ENCODE data around the gene SDK1. TPM values are rescaled to one million over a fixed set of nuclear protein-coding genes. Genes with fewer than 3 reads are reported as not detected.
A peak's percentile ranks its signal among the peaks of the same experiment; 100 is the strongest.
"Not testable (repeated sequence)": the region's sequence is repeated elsewhere in the genome, so short reads cannot be mapped to it uniquely, and the experiment has no call there.

Gene SDK1
- total RNA-seq, 1 donor from 2014 or later, result 0.53 TPM

DNA sequence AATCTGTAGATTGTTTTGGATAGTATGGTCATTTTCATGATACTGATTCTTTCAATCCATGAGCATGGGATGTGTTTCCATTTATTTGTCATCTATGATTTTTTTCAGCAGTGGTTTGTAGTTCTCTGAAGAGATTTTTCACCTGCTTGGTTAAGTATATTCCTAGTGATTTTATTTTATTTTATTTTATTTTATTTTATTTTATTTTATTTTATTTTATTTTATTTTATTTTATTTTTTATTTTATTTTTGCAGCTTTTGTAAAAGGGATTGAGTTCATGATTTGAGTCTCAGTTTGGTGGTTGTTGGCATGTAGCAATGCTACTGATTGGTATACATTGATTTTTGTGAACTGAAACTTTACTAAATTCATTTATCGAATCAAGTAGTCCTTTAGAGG is 404.2 kb downstream of the SDK1 start:
- DNase-seq (ENCODE audit: low spot score), result no peak
- ATAC-seq, result no peak

- DNase-seq (ENCODE audit: low spot score); ATAC-seq: not testable (repeated sequence)
Observed at GRCh38 chr7:3706091-3706490, 405.0 kb downstream of the SDK1 start.

DNA sequence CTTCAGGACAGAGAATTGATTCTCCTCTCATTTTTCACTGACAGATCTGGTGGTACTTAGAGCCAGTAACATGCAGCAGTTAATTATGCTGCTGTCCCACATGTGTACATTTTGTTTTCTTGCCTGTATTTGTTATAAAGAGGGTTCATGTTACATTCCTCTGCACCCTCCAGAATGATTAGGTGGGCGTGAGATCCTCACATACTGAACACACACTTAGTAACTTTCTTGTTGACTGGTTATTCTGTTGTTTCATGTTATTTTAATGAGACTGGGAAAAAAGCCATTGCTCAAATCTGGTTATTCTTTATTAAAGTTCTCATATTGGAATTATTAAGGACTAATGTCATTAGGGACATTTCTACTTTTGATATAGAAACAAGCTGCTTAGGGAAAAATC is 409.1 kb downstream of the SDK1 start:
- no peak for DNase-seq (ENCODE audit: low spot score)
- ATAC-seq, result no peak

GRCh38 chr7:3710531-3710930 is 409.5 kb downstream of the SDK1 start:
- DNase-seq (ENCODE audit: low spot score) (no peak), ATAC-seq (no peak)

DNA sequence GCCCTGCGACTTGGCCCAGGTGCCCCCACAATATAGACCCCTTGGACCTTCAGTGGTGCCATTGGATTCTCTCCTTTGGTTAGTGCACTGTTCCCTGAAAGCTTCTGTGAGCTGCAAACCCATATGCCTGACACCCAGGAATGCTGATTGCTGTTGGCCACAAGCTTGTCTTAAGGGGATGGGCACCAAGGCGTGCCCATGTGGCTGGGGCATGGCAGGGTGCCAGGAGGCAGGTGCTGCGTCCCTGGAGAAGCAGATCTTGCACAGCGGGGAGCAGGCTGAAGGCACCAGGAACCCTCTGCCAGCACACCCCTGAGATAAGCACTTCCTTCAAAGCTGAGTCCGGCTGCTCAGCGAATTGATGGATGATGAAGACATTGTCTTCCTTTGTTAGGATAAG is 411.8 kb downstream of the SDK1 start:
- ATAC-seq, result no peak

DNA sequence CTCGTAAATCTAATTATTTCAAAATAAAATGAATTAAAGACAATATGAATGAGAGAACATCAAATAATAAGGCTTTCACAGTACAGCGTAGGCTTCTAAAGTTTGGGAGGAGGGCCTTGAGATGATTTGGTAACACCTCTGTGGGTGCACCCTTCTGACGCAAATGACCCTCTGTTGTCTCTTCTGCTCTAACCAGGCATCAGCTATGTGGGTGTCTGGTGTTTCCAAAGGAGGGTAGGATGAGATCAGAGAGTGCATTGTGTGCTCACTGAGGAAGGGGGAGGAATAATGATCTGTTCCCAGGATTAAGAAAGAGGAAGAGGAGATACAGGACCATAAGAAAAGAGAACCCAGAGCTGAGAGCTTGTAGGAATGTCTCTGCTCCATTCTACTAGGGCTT is 420.4 kb downstream of the SDK1 start:
- DNase-seq (ENCODE audit: low spot score) (no peak), ATAC-seq (no peak)

More for the DNA sequence above, 411.8 kb downstream of the SDK1 start:
- DNase-seq (ENCODE audit: low spot score), result no peak

GRCh38 chr7:3722396-3722922 is 421.4 kb downstream of the SDK1 start:
- DNase-seq (ENCODE audit: low spot score) (no peak), ATAC-seq (no peak)

- DNase-seq (ENCODE audit: low spot score), result no peak
- peak; percentile 32 for ATAC-seq
Observed at GRCh38 chr7:3725155-3726059, 424.4 kb downstream of the SDK1 start.

DNA sequence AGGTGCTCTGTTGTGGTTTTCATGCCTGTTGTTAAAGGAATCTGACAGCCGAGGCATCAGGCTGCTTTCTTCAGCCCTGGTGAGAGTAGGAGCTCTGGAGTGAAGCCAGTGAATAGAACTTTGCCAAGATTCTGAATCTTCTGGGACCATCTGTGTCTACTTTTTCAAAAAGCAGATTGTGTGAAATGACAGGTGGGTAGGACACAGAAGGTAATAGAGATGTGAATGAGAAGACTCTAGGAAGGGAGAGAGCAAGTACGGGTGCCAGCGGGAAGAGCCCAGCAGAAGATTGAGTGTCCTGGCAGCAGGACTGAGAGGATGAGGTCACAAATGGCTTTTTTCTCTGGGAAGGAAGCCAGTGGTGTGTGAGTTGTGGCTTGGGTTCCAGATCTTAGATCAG is 429.2 kb downstream of the SDK1 start:
- ATAC-seq (no peak), DNase-seq (ENCODE audit: low spot score) (no peak)

- DNase-seq (ENCODE audit: low spot score) (no peak), ATAC-seq (no peak)
Observed at GRCh38 chr7:3732395-3733005, 431.4 kb downstream of the SDK1 start.

DNA sequence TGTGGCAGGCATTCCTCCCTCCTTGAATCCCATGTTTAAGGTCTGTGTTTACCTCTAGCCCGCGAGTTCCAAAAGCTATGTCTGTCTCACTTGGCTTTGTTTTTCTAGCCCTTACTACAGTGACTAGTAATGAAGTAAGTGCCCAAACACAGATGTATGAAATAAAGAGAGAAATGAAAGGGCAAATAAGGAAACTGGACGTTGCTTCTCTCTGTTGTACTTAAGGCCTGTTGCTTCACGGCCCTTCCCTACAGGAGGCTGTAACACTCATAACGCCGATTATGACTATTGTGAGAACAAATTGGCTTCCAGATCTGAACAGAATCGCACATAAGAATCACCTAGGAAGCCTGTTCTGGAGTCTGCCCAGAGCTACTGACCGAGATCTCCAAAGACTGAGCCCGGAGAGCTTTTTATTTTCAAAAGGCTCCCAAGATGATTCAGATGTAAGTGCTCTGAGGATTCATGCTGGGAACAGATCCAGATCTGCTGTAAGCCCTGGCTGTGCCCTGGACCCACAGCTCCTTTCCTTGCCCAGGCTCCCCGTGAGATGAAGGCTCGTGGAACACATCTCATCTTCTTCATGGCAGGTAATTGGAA is 432.6 kb downstream of the SDK1 start:
- DNase-seq (ENCODE audit: low spot score), result no peak

GRCh38 chr7:3738964-3739363 is 437.9 kb downstream of the SDK1 start:
- DNase-seq (ENCODE audit: low spot score) (no peak), ATAC-seq (no peak)

More for the DNA sequence above, 432.6 kb downstream of the SDK1 start:
- ATAC-seq, result no peak

DNA sequence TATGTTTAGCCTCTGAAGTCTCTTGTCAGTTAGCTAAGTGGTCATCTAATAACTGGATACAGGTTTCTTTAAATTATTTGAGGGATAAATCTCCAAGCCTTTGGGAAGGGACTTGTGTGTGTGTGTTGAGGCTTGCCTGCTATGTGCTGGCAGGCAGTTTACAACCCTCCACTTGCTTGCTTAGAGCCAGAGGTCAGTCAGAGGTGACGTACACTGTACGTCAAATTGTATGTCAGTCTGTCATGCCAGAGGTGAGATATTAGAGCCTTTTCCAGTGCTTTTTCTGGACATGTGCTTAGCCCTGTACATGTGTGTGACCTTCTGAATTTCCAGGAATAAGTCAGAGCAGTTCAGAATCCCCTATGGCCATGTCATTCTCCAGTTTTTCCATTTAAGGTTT is 438.9 kb downstream of the SDK1 start:
- DNase-seq (ENCODE audit: low spot score) (no peak), ATAC-seq (no peak)

DNA sequence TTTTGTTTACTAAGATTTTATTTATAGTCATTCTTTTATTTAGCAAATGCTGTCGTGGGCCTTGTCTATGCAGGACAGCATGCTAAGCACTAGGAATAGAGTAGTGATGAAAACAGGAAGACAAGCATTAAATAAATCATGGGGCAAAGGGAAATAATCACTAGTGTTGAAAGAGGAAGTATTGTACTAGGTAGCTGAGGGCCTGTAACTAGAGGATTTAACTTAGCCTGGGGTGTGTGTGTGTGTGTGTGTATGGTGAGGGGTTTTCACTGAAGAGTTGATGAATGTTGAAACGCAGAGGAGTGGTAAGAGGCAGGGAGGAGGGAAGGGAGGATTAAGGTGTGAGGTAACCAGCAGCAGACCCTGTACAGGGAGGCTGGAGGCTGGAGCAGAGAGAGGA is 446.4 kb downstream of the SDK1 start:
- DNase-seq (ENCODE audit: low spot score), result no peak
- ATAC-seq, result no peak

- no peak for ATAC-seq
Observed at GRCh38 chr7:3748389-3748788, 447.3 kb downstream of the SDK1 start.

GRCh38 chr7:3753868-3754267 is 452.8 kb downstream of the SDK1 start:
- ATAC-seq, result no peak
- no peak for DNase-seq (ENCODE audit: low spot score)

More at GRCh38 chr7:3748389-3748788, 447.3 kb downstream of the SDK1 start:
- DNase-seq (ENCODE audit: low spot score), result no peak

- DNase-seq (ENCODE audit: low spot score) (no peak), ATAC-seq (no peak)
Observed at GRCh38 chr7:3754493-3755341, 453.7 kb downstream of the SDK1 start.

- DNase-seq (ENCODE audit: low spot score); ATAC-seq: not testable (repeated sequence)
Observed at GRCh38 chr7:3755778-3756453, 454.9 kb downstream of the SDK1 start.

DNA sequence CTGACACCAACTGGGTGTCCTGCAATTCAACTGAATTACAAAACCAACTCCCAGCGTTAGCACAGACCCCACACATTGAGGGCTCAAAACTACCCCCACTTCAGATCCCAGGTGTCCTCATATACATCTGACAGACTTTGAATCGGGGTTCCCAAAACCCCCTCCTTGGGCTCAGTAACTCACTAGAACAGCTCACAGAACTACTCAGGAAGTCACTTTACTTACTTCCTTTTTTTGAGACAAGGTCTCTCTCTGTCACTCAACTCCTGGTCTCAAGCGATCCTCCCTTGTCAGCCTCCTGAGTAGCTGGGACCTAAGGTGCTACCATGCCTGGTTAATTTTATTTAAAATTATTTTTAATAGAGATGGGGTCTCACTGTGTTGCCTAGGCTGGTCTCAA is 456.0 kb downstream of the SDK1 start:
- ATAC-seq (no peak), DNase-seq (ENCODE audit: low spot score) (no peak)

DNA sequence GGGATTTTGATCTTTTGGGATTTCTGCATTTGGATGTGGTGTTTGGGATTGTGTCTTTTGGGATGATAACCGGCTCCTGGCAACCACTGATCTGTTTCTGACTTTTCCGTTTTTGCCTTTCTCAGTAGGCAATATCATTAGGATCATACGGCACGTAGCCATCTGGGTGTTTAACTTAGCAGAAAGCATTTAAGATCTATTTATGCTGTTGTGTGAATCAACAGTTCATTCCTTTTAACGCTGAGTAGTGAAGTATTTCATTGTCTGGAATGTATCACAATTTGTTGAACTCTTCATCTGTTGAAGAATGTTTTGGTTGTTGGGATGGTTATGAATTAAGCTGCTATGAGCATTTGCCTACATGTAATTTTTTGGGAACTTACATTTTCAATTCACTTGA is 459.6 kb downstream of the SDK1 start:
- ATAC-seq (no peak), DNase-seq (ENCODE audit: low spot score) (no peak)
